Activated T-cell treated with anti-CD3 and anti-CD28 coated beads, Interleukin-2, amount 50 U/mL, for 48 hours (primary cell): ENCODE data around the gene PRIM1.
"Not testable (repeated sequence)": the region's sequence is repeated elsewhere in the genome, so short reads cannot be mapped to it uniquely, and the experiment has no call there.

Experiments
- DNase-seq, 2 experiments: peaks; one replicate each; pipeline ENCODE4 v3.0.0-alpha.2; 2020

PRIM1 gene

GRCh38 chr12:56716933-56717880 lies 34.9 kb downstream of the PRIM1 start:
- no peak for DNase-seq

- no peak for DNase-seq
These were observed 35.7 kb downstream of the PRIM1 start for GRCh38 chr12:56716458-56716857.

GRCh38 chr12:56715798-56716197 lies 36.3 kb downstream of the PRIM1 start:
- DNase-seq, result no peak

- no peak for DNase-seq
These were observed 37.6 kb downstream of the PRIM1 start for GRCh38 chr12:56714431-56714929.

- DNase-seq, result no peak
These were observed 38.8 kb downstream of the PRIM1 start for GRCh38 chr12:56713345-56713744.

- no peak for DNase-seq
These were observed 42.3 kb downstream of the PRIM1 start for GRCh38 chr12:56709759-56710376.

- not testable (repeated sequence) for DNase-seq
These were observed 47.6 kb downstream of the PRIM1 start for GRCh38 chr12:56704522-56704921.

- DNase-seq, result no peak
These were observed 53.0 kb downstream of the PRIM1 start for GRCh38 chr12:56699020-56699661.

GRCh38 chr12:56695327-56696101 lies 56.6 kb downstream of the PRIM1 start:
- no peak for DNase-seq

GRCh38 chr12:56694161-56694560 lies 58.0 kb downstream of the PRIM1 start:
- no peak for DNase-seq

- DNase-seq, result no peak
These were observed 63.3 kb downstream of the PRIM1 start for GRCh38 chr12:56688846-56689109.

- DNase-seq, result peak; percentile 97 to 98
These were observed 63.8 kb downstream of the PRIM1 start, which contains the start of gene PTGES3 for GRCh38 chr12:56688129-56688845. PTGES3 (minus strand) TSS chr12:56688284; CDS start chr12:56687999, 285 bp downstream.

GRCh38 chr12:56687223-56688128 lies 64.6 kb downstream of the PRIM1 start:
- DNase-seq, result peak; percentile 71 to 74

- peak; percentile 28 to 34 for DNase-seq
These were observed 67.3 kb downstream of the PRIM1 start for GRCh38 chr12:56684745-56685359.

- DNase-seq, result no peak
These were observed 69.8 kb downstream of the PRIM1 start for GRCh38 chr12:56682323-56682722.
